K562 (cell line): ENCODE measurements around the gene COL10A1. TPM values are rescaled to one million over a fixed set of nuclear protein-coding genes. Genes with fewer than 3 reads are reported as not detected.

ENCODE experiments used
- ATAC-seq: fragments of 200-7000 bp; cut with Tn5 transposase; 3 replicates; pipeline ENCODE4 v1.9.1; 2020; ENCODE audit warnings: moderate library complexity
- BruUV-seq: library from RNA; stranded (reverse); fragments of 400-500 nt; replicated peaks from 2 replicates; lab custom pipeline; 2021; lab: Mats Ljungman, UMichigan
- CTCF ChIA-PET: fragments of 300-600 bp; formaldehyde crosslinking; extraction: SDS; loops from one replicate; lab custom pipeline; 2021; ENCODE audit warnings: low intra/inter-chr PET ratio; lab: Yijun Ruan, JAX
- POLR2A ChIA-PET: fragments of 300-600, 350-650 bp; sonication (Branson Sonifier 250); formaldehyde crosslinking; extraction: SDS; loops from one replicate; lab custom pipeline; 2021; ENCODE audit warnings: antibody characterized with exemption, inconsistent platforms; lab: Yijun Ruan, JAX
- DNase-seq, 4 experiments: peaks; one replicate each; pipeline versions ENCODE4 v3.0.0 to v3.0.0-alpha.2; 2011 to 2018; ENCODE audit warnings: low spot score in 3 of 4, mixed read lengths in 3 of 4; ENCODE audit errors: extremely low read depth in 1 of 4
- FAIRE-seq: peaks from 2 replicates; lab custom pipeline; 2011; peaks lifted over from hg19 to GRCh38; lab: Jason Lieb, UNC
- H2AFZ ChIP-seq: 2 replicates; pipeline ENCODE4 v1.6.0; 2011; ENCODE audit warnings: low read depth, low read length, control low read depth, inconsistent platforms
- H3K27ac ChIP-seq: fragments of 200-600 bp; 3 replicates; pipeline ENCODE4 v1.8.0; 2011; ENCODE audit warnings: low read depth, mild to moderate bottlenecking, control low read depth, inconsistent platforms, low read length, moderate library complexity, mixed read lengths; ENCODE audit errors: extremely low read depth
- H3K27me3 ChIP-seq, 2 experiments: fragments of 300-600 bp in 1 of 2; 2 replicates in 1 of 2; 3 replicates in 1 of 2; pipeline versions ENCODE4 v1.6.0 to v1.8.0; 2011; ENCODE audit warnings: inconsistent platforms in 2 of 2, low read length in 2 of 2, mild to moderate bottlenecking in 1 of 2, mixed read lengths in 1 of 2, moderate library complexity in 1 of 2; ENCODE audit not compliant: control insufficient read depth in 2 of 2, insufficient read depth in 2 of 2
- H3K36me3 ChIP-seq: fragments of 300-600 bp; 3 replicates; pipeline ENCODE4 v1.8.0; 2011; ENCODE audit warnings: mild to moderate bottlenecking, low read length, inconsistent platforms; ENCODE audit not compliant: control insufficient read depth, insufficient read depth
- H3K4me1 ChIP-seq, 2 experiments: fragments of 200-600 bp in 1 of 2; replicated peaks in 1 of 2; 2 replicates in 1 of 2; 3 replicates in 1 of 2; pipeline versions ENCODE4 v1.5.1 to v1.8.0; 2011; ENCODE audit warnings: inconsistent platforms in 2 of 2, low read length in 2 of 2, mild to moderate bottlenecking in 1 of 2, mixed read lengths in 1 of 2, moderate library complexity in 1 of 2; ENCODE audit not compliant: control insufficient read depth in 2 of 2, insufficient read depth in 2 of 2
- H3K4me2 ChIP-seq: 2 replicates; pipeline ENCODE4 v1.6.1; 2011; ENCODE audit warnings: low read length, control low read depth, inconsistent platforms, mixed read lengths; ENCODE audit not compliant: insufficient read depth
- H3K4me3 ChIP-seq: fragments of 200-600 bp; sonication (generic), shearing (Covaris generic); 2 replicates; pipeline ENCODE4 v1.5.1; 2016; ENCODE audit warnings: control low read depth, inconsistent platforms
- H3K79me2 ChIP-seq: fragments of 200-600 bp; 3 replicates; pipeline ENCODE4 v1.8.0; 2011; ENCODE audit warnings: low read length, inconsistent platforms; ENCODE audit not compliant: control insufficient read depth, insufficient read depth
- H3K9ac ChIP-seq, 2 experiments: 2 replicates each; pipeline versions ENCODE4 v1.6.0 to v1.6.1; 2011; ENCODE audit warnings: low read depth in 2 of 2, low read length in 2 of 2, control low read depth in 1 of 2, inconsistent platforms in 1 of 2, mild to moderate bottlenecking in 1 of 2, mixed read lengths in 1 of 2; ENCODE audit not compliant: insufficient read depth in 1 of 2
- H3K9me1 ChIP-seq: one replicate; pipeline ENCODE4 v1.6.0; 2011; ENCODE audit warnings: inconsistent platforms, mild to moderate bottlenecking, low read length, moderate library complexity; ENCODE audit not compliant: control insufficient read depth, insufficient read depth
- H3K9me3 ChIP-seq: replicated peaks from 2 replicates; pipeline ENCODE4 v1.5.1; 2011; ENCODE audit warnings: low read depth, low read length, inconsistent platforms; ENCODE audit not compliant: control insufficient read depth, insufficient read depth
- H4K20me1 ChIP-seq: replicated peaks from 2 replicates; pipeline ENCODE4 v1.6.1; 2011; ENCODE audit warnings: low read length, inconsistent platforms, mixed read lengths; ENCODE audit not compliant: control insufficient read depth, insufficient read depth
- CBFA2T3 ChIP-seq: fragments of 450-650 bp; IDR thresholded peaks from 2 replicates; pipeline ENCODE4 v1.6.1; 2017
- CCAR2 ChIP-seq: fragments of 200-400 bp; formaldehyde crosslinking; IDR thresholded peaks from 2 replicates; pipeline ENCODE4 v1.6.1; 2017; ENCODE audit warnings: mild to moderate bottlenecking, low read depth, low read length
- CHD4 ChIP-seq: fragments of 200-600 bp; sonication (generic); IDR thresholded peaks from 3 replicates; pipeline ENCODE4 v1.6.1; 2012; ENCODE audit warnings: low read depth, mild to moderate bottlenecking, mixed read lengths, low read length, inconsistent platforms; ENCODE audit not compliant: insufficient read depth, insufficient replicate concordance, poor library complexity, severe bottlenecking
- DMBX1 ChIP-seq: fragments of 250-450 bp; sonication (Bioruptor Pico); IDR thresholded peaks from 2 replicates; pipeline ENCODE4 v1.8.0; 2022; ENCODE audit warnings: inconsistent platforms, mild to moderate bottlenecking, moderate library complexity, borderline replicate concordance
- HNRNPH1 ChIP-seq: fragments of 200-400 bp; formaldehyde crosslinking; optimal IDR thresholded peaks from 2 replicates; pipeline ENCODE3; 2017; ENCODE audit warnings: low read depth, mild to moderate bottlenecking, low read length, moderate library complexity
- ID3 ChIP-seq, 2 experiments: fragments of 250-450 bp in 1 of 2; fragments of 450-650 bp in 1 of 2; sonication (Bioruptor Pico) in 1 of 2; IDR thresholded peaks; 2 replicates each; pipeline versions ENCODE4 v1.6.1 to v1.8.0; 2016 to 2021; ENCODE audit warnings: mild to moderate bottlenecking in 2 of 2, moderate library complexity in 2 of 2, missing compliant biosample characterization in 1 of 2, missing genetic modification characterization in 1 of 2
- IRF2 ChIP-seq: sonication (generic); formaldehyde crosslinking; IDR thresholded peaks from 2 replicates; pipeline ENCODE4 v1.8.1; 2022; ENCODE audit warnings: mild to moderate bottlenecking, missing genetic modification reagents
- MEIS2 ChIP-seq: fragments of 450-650 bp; IDR thresholded peaks from 2 replicates; pipeline ENCODE4 v1.6.1; 2014; ENCODE audit warnings: mild to moderate bottlenecking; ENCODE audit not compliant: partially characterized antibody
- NR4A1 ChIP-seq, 2 experiments: fragments of 250-450 bp in 1 of 2; fragments of 450-650 bp in 1 of 2; sonication (Bioruptor Pico) in 1 of 2; IDR thresholded peaks; 2 replicates each; pipeline versions ENCODE4 v1.4.0 to v1.6.1; 2016 to 2020; ENCODE audit warnings: mild to moderate bottlenecking in 2 of 2, missing compliant biosample characterization in 1 of 2, missing genetic modification characterization in 1 of 2, moderate library complexity in 1 of 2
- PHB2 ChIP-seq: fragments of 450-650 bp; IDR thresholded peaks from 2 replicates; pipeline ENCODE4 v1.6.1; 2017; ENCODE audit warnings: low read depth
- POLR2A ChIP-seq: fragments of 450-650 bp; conservative IDR thresholded peaks from 2 replicates; pipeline ENCODE4 v1.6.1; 2016
- POLR2AphosphoS5 ChIP-seq: IDR thresholded peaks from 2 replicates; pipeline ENCODE4 v1.6.1; 2011; ENCODE audit warnings: mild to moderate bottlenecking, low read depth, low read length, moderate library complexity; ENCODE audit not compliant: control insufficient read depth, insufficient read depth
- POLR2G ChIP-seq: fragments of 200-400 bp; formaldehyde crosslinking; IDR thresholded peaks from 2 replicates; pipeline ENCODE4 v1.6.1; 2017; ENCODE audit warnings: low read depth, mild to moderate bottlenecking, antibody characterized with exemption, low read length, moderate library complexity
- SLC30A9 ChIP-seq: fragments of 250-450 bp; sonication (Bioruptor Pico); IDR thresholded peaks from 2 replicates; pipeline ENCODE4 v1.8.0; 2022; ENCODE audit warnings: mild to moderate bottlenecking, moderate library complexity
- SMARCC2 ChIP-seq: fragments of 450-650 bp; IDR thresholded peaks from 2 replicates; pipeline ENCODE4 v1.6.1; 2017; ENCODE audit warnings: antibody characterized with exemption, moderate library complexity, mild to moderate bottlenecking, low read depth
- TCF3 ChIP-seq: sonication (generic); formaldehyde crosslinking; IDR thresholded peaks from 2 replicates; pipeline ENCODE4 v1.4.0; 2020; ENCODE audit warnings: mild to moderate bottlenecking, missing genetic modification reagents
- TEAD1 ChIP-seq, 2 experiments: fragments of 450-650 bp in 1 of 2; sonication (generic) in 1 of 2; formaldehyde crosslinking; IDR thresholded peaks; 2 replicates each; pipeline versions ENCODE4 v1.4.0 to v1.8.0; 2020 to 2022; ENCODE audit warnings: mild to moderate bottlenecking in 2 of 2, missing genetic modification reagents in 1 of 2
- TFAP4 ChIP-seq: sonication (generic); formaldehyde crosslinking; IDR thresholded peaks from 2 replicates; pipeline ENCODE4 v1.8.0; 2022; ENCODE audit warnings: missing genetic modification reagents, mild to moderate bottlenecking, moderate library complexity, borderline replicate concordance
- ZKSCAN8 ChIP-seq: fragments of 200-800 bp; sonication (Bioruptor generic); IDR thresholded peaks from 2 replicates; pipeline ENCODE4 v1.6.1; 2016; ENCODE audit warnings: missing genetic modification characterization, missing compliant biosample characterization
- ZNF212 ChIP-seq: fragments of 450-650 bp; formaldehyde crosslinking; IDR thresholded peaks from 2 replicates; pipeline ENCODE4 v1.4.0; 2020; ENCODE audit warnings: mild to moderate bottlenecking
- WGBS: fragments of 100-300 bp; shearing (Covaris generic); methylation state at CpG from one replicate; pipeline ENCODE4 v1.1.6; 2016; ENCODE audit warnings: low coverage, mixed read lengths; ENCODE audit not compliant: insufficient coverage; ENCODE audit errors: missing lambda C conversion rate; 5-methylcytosine and 5-hydroxymethylcytosine counted together
- in situ Hi-C: fragments of 300-500 bp; cut with MboI; formaldehyde crosslinking; loops from 4 replicates; pipeline ENCODE4 v1.15.0; 2018; ENCODE audit warnings: inconsistent platforms, mixed read lengths
- intact Hi-C: fragments of 100-400 bp; cut with micrococcal nuclease; formaldehyde crosslinking; loops from 2 replicates; pipeline ENCODE4 v1.14.2; 2022
- polyA plus RNA-seq, 8 experiments: library from polyadenylated mRNA; depleted of rRNA in 4 of 8; stranded (reverse) in 5 of 8; unstranded in 3 of 8; fragments of >200 nt; fragmentation: Nextera tagmentation in 2 of 8; fragmentation: Illumina TruSeq in 1 of 8; extraction: Ambion mirVana in 2 of 8; extraction: Trizol in 1 of 8; gene quantifications; 2 replicates each; pipeline versions ENCODE4 v1.2.1 to v1.2.3, GENCODE V29; 2011 to 2014; ENCODE audit warnings: inconsistent platforms in 1 of 8, missing spikeins in 1 of 8
- total RNA-seq, 7 experiments: library from RNA; depleted of rRNA in 6 of 7; stranded (reverse); fragments of >200 nt in 6 of 7; fragmentation: Illumina TruSeq in 2 of 7; extraction: Trizol in 2 of 7; gene quantifications; 2 replicates each; pipeline versions ENCODE4 v1.2.1 to v1.2.3, GENCODE V29; 2011 to 2021; ENCODE audit warnings: low replicate concordance in 1 of 7

Gene COL10A1
- total and polyA plus RNA-seq, 9 of the 15 experiments (the other 6 are each of a cell fraction or from before 2014, with no cell fraction given), result 0.06 to 0.08 TPM; not detected in 7

- no peak for TF ChIP-seq CHD4
- no peak for TF ChIP-seq ZNF212 (CRISPR knock-in tag)
- no peak for TF ChIP-seq POLR2A
- no peak for TF ChIP-seq CCAR2
- TF ChIP-seq PHB2, result no peak
- no peak for TF ChIP-seq IRF2
- TF ChIP-seq ZKSCAN8 (CRISPR knock-in tag), result no peak
- TF ChIP-seq SLC30A9 (CRISPR knock-in tag), result no peak
- no peak for TF ChIP-seq ID3 (CRISPR knock-in tag; IDR thresholded peaks at IDR 0.05)
- TF ChIP-seq ID3 (tag; IDR thresholded peaks at IDR 0.05), result no peak
- TF ChIP-seq SMARCC2, result no peak
- TF ChIP-seq, all 486 proteins: peak for 0
Measured at GRCh38 chr6:116173928-116174327, 48.0 kb upstream of the COL10A1 start (continued).

- intact Hi-C loops, result no loop called here
- Histone ChIP-seq H3K27me3 (no peaks in the 10 kb centered on the region), H4K20me1 (no peaks in the 10 kb centered on the region), H3K9ac (no peak overlapping the region; a peak in 1 of 4 replicates), H3K9me3 (no peaks in the 10 kb centered on the region), H3K79me2 (no peaks in the 10 kb centered on the region), H3K36me3 (no peaks in the 10 kb centered on the region), H3K4me3 (no peak overlapping the region), H3K4me1 (peaks cover 0 to 18% of the 10 kb centered on the region in 2 experiments; a peak in 3 of 5 replicates), H2AFZ (no peak overlapping the region), H3K9me1 (no peaks in the 10 kb centered on the region), H3K4me2 (peak overlapping the region; percentile 29), H3K27ac (peak overlapping the region; percentile 42; the same call in 1 of the 3 replicates)
- ATAC-seq, result peak; percentile 87
- peak in 2 of 4 experiments; percentile 17 to 52 for DNase-seq
- WGBS, result 27% methylated on average over 5 of the region's 5 CpGs
- in situ Hi-C loops, result no loop called here
- POLR2A ChIA-PET, result interaction anchor here (1.0 kb wide), 1 partner anchor 13 kb away, joined by 4 read pairs; no protein-coding TSS in a partner anchor
- peak; percentile 54 for FAIRE-seq
- BruUV-seq, result no TSS peak
- CTCF ChIA-PET, result no interaction called here
- TF ChIP-seq POLR2G (no peak), NR4A1 (CRISPR knock-in tag; IDR thresholded peaks at IDR 0.05) (no peak), NR4A1 (tag; IDR thresholded peaks at IDR 0.05) (no peak), TFAP4 (CRISPR knock-in tag) (no peak), TEAD1 (CRISPR knock-in tag; IDR thresholded peaks at IDR 0.05) (no peak), HNRNPH1 (no peak), CBFA2T3 (peak; percentile 72), DMBX1 (CRISPR knock-in tag) (no peak), MEIS2 (peak; percentile 39), TCF3 (peak; percentile 28; the same call in 1 of the 2 replicates), POLR2AphosphoS5 (no peak)
Measured at GRCh38 chr6:116170358-116171057, 44.6 kb upstream of the COL10A1 start.
